Gastrocnemius medialis (tissue), 4 donors: ENCODE measurements around the gene IL1RAP.

ENCODE experiments used
- CTCF ChIP-seq, 5 experiments: fragments of 450-650 bp in 3 of 5; fragments of 200-600 bp in 2 of 5; sonication (generic) in 2 of 5; IDR thresholded peaks in 4 of 5; conservative IDR thresholded peaks in 1 of 5; 1 replicate in 4 of 5; 2 replicates in 1 of 5; pipeline ENCODE4 v1.5.1; 2016 to 2019; ENCODE audit warnings: antibody characterized with exemption in 5 of 5, mild to moderate bottlenecking in 3 of 5, moderate library complexity in 3 of 5
- POLR2A ChIP-seq, 2 donors: fragments of 450-650 bp; IDR thresholded peaks; one replicate each; pipeline ENCODE4 v1.6.1; 2017; ENCODE audit warnings: antibody characterized with exemption in 2 of 2, mild to moderate bottlenecking in 2 of 2, moderate library complexity in 2 of 2

DNA sequence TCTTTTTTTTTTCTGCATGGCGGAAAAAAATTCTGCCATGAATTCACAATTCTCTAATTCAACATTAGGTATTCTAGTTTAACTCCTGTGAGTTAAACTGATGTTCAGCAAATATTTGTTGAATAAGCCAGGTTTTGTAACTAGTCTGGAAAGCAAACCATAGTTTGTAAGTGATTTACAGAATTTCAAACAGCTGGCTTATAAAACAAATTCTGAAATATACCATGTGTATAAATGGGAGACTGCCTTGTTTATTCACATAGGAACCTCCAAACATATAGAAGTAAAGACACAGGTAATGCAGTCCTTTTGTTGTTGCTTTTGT is 101.1 kb downstream of the IL1RAP start:
- TF ChIP-seq CTCF (IDR thresholded peaks at IDR 0.05 in 4 of 5, conservative IDR thresholded peaks at IDR 0.05 in 1 of 5) (no peak), POLR2A (IDR thresholded peaks at IDR 0.05) (no peak)
